Stimulated activated CD8-positive, alpha-beta memory T cell treated with anti-CD3 and anti-CD28 coated beads, Interleukin-12 subunit alpha, Interleukin-12 subunit beta, amount 100 ng/mL, for 1 hour (primary cell): ENCODE results near the gene FEN1.

Experiments used
- DNase-seq: peaks from one replicate; pipeline ENCODE4 v3.0.0-alpha.2; 2020; ENCODE audit warnings: low read depth

FEN1 gene

GRCh38 chr11:61817471-61818202, 24.9 kb downstream of the FEN1 start:
- DNase-seq = no peak

- DNase-seq = no peak
Observed at GRCh38 chr11:61820174-61820573, 27.5 kb downstream of the FEN1 start.

DNA sequence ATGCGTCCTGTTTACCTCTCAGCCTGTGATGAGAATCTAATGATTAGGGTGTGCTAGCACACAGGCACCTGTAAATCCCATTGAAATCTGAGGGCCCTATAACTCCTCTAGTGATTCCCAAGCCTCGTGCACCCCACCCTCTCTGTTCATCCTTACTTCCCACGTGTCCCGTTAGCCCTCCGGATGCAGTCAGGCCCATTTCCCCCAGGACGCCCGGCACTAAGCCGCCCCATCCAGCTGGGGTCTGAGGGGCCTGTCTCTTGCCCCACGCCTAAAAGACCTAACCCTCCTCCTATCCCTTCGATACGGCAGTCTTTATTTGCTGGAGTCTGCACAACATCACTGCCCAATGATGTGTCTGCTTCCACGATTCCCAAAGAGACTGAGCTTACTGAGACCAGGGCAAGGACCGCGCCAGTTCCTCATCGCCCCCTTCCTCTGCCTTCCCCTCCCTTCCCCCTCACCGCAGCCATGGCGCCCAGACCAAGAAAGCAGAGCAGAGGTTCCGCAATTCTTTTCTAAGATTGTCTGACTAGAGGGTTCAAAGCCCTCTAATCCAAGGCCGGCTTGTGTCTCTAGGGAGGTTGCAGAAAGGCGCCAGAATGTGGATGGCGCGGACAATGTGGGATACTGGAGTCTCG, 34.3 kb downstream of the FEN1 start:
- no peak for DNase-seq

DNA sequence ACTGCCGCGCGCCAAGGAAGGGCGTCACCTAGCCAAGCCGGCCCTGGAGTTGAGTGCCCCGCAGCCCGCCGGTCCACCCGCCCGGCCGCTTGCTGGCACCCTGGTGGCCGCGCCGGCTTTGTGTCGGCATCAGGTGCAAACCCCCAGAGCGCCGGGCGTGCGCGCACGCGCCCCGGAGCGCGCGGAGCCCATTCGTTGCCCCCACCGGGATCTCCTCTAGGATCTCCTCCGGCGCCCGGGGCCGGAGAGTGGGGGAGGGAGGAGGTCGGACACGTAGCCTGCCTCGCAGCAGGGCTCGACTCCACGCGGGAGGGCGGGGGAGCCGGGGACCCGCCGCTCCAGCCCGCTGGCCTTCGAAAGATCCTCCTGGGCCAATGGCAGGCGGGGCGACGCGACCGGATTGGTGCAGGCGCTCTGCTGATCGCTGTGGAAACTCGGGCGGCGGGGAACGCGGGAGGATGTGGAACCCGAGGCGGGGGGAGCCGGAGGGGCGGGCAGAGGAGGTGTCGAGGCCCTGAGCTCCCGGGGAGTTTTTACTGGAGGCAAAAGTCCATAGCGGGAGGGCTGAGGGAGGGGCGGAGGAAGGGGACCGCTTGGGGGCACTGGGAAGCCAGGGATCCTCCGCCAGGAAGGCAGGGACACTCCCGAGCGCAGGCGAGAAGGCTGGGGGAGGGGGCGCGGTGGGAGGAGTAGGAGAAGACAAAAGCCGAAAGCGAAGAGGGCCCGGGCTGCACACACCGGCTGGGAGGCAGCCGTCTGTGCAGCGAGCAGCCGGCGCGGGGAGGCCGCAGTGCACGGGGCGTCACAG, 35.1 kb downstream of the FEN1 start, which contains the start of gene FADS2:
Gene FADS2 (plus strand): TSS at position 730 of the 808 bp plus-strand sequence. CDS start 91 bp downstream, outside the sequence.
- DNase-seq = peak; percentile 35

DNA sequence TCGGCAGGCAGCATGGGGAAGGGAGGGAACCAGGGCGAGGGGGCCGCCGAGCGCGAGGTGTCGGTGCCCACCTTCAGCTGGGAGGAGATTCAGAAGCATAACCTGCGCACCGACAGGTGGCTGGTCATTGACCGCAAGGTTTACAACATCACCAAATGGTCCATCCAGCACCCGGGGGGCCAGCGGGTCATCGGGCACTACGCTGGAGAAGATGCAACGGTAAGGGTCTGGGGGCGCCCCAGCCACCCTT, 35.6 kb downstream of the FEN1 start:
- DNase-seq = no peak

- no peak for DNase-seq
Observed at GRCh38 chr11:61828629-61829407, 36.1 kb downstream of the FEN1 start.

- no peak for DNase-seq
Observed at GRCh38 chr11:61829806-61830205, 37.1 kb downstream of the FEN1 start.

DNA sequence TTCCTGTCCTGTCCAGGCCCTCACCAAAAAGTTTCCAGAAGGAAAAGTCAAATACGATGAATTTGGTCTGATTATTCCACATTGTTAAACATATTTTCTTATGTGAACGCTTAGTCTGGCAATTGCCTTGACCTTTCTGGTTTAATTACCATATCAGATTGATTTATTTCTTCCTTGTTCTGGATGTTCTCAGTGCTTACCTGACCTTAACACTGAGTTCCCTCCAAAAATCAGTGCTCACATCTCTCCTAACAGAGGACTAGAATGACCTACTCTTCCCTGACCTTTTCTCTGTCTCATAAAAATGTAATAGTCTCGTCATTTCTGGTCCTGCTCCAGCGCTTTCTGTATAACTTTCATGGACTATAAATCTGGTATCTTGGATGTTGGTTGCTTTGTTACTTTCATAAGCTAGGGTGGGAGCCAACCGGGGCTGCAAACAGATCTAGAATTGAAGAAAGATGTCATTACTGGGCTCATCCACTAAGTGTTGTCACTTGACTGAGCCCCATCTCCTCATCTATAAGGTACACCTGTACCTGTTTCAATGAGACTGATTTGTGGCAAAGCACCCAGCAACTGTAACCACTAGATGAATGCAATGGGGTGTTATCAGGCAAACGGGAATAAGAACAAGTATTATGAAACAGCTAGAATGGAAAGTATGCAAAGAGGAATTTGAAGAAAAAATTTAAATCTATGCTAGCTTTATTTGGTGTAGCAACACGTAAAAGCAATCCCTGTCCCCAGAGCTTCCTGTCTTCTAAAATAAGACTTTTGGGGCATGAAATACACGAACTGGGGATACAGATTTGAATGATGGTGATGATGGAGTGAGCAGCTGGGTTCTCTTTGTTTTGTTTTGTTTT, 37.8 kb downstream of the FEN1 start:
- DNase-seq = no peak

DNA sequence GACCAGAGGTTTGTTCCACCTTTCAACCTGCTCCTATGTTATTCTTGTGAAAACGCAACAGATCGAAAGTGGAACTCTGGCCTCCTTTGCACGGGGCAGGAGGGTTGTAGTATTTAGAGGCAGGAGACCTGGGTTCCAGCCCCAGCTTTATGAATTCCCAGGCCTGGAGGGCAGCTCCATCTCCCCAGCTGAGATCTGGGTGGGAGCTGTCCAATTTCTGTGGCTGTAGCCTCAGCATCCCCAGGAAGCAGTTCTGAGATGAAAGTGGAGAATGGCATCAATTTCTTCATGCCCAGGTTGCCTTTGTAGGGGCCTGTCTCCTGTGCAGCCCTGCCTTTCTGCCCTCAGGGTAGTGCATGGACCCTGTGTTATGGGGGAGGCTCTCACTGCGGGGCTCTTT, 39.5 kb downstream of the FEN1 start:
- DNase-seq = no peak

GRCh38 chr11:61832754-61833153, 40.0 kb downstream of the FEN1 start:
- no peak for DNase-seq

GRCh38 chr11:61833471-61833870, 40.8 kb downstream of the FEN1 start:
- DNase-seq = no peak

GRCh38 chr11:61833926-61834277, 41.2 kb downstream of the FEN1 start:
- no peak for DNase-seq

GRCh38 chr11:61834278-61835048, 41.8 kb downstream of the FEN1 start:
- DNase-seq = no peak

DNA sequence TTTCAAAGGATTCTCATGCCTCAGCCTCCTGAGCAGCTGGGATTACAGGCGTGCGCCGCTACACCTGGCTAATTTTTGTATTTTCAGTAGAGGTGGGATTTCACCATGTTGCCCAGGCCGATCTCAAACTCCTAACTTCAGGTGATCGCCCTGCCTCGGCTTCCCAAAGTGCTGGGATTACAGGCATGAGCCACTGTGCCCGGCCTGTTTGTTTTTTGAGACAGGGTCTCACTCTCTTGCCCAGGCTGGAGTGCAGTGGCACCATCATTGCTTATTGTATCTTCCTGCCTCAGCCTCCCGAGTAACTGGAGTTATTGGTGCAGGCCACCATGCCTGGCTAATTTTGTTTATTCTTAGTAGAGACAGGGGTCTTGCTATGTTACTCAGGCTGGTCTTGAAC, 43.5 kb downstream of the FEN1 start:
- DNase-seq = no peak

DNA sequence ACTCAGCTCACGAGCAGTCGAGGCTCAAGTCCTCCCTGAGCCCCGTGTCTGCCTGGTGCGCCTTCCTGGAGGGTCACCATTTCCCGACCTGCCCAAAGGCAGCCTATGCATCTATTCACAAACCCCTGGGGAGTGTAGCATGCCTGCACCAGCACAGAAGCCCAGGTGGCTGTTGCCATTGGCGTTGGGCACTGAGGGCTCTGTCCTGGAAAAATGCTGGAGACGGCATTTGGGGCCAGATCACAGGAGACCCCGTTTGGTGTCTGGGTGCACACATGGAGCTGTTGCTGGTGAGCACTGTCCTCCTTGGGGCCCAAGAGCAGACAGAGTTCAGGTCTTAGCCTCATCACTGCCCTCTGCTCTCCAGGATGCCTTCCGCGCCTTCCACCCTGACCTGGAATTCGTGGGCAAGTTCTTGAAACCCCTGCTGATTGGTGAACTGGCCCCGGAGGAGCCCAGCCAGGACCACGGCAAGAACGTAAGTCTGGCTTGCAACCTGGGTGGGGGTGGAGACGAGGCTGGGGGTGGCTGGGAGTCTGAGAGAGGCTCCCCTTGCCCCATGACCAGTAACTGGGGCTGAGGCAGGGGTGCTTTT, 44.8 kb downstream of the FEN1 start:
- no peak for DNase-seq

DNA sequence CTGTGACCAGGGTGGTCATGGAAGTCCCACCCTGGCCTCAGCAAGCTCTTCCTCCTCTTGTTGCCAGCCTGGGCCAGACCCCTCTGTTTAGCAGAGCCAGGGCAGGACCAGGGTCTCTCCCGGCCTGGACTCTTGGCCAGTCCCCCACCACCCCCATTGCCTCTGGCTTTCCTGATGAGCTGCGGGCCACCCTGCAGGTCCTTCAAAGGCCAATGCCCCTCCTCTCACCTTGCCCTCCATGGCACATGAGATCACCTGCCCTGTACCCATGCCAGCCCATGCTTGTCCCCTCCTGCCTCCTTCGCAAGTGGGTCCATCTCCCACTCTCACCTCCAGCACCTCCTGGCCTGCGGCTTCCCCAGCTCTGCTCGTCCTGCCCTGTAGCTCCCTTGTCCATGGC, 45.8 kb downstream of the FEN1 start:
- no peak for DNase-seq

DNA sequence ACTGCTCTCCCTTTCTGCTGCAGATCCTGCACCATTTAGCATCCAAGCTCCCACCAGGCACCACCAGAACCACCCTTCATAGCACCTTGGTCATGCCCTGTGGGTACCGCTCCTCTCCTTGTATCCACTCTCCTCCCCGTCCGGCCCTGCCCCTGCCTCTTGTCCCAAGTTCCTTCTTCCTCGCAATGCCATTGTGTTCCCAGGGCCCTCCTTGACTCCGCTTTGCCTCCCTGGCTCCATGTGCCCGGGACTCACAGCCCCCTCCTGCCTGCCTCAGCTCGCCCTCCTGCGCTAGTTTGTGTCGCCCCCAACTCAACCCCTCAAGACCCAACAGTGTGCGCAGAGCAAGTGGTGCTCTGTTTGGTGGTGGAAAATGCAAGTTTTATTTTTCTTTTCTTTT, 46.2 kb downstream of the FEN1 start:
- no peak for DNase-seq

GRCh38 chr11:61839742-61840141, 47.0 kb downstream of the FEN1 start:
- no peak for DNase-seq

DNA sequence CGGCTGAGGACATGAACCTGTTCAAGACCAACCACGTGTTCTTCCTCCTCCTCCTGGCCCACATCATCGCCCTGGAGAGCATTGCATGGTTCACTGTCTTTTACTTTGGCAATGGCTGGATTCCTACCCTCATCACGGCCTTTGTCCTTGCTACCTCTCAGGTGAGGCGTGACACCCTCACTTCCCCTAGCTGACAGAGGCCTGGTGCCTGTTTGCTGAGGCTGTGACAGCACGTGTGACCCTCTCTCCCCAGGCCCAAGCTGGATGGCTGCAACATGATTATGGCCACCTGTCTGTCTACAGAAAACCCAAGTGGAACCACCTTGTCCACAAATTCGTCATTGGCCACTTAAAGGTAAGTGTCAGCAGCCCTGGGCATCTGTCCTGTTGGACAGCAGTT, 47.7 kb downstream of the FEN1 start:
- no peak for DNase-seq
